Measurements from ENCODE around the gene VSTM2B. TPM values are rescaled to one million over a fixed set of nuclear protein-coding genes. Genes with fewer than 3 reads are reported as not detected.
A peak's percentile ranks its signal among the peaks of the same experiment; 100 is the strongest.

VSTM2B gene
- total and polyA plus RNA-seq, 2 of the 13 experiments (the other 11 are each of a cell fraction or from before 2014, with no cell fraction given) = not detected

DNA sequence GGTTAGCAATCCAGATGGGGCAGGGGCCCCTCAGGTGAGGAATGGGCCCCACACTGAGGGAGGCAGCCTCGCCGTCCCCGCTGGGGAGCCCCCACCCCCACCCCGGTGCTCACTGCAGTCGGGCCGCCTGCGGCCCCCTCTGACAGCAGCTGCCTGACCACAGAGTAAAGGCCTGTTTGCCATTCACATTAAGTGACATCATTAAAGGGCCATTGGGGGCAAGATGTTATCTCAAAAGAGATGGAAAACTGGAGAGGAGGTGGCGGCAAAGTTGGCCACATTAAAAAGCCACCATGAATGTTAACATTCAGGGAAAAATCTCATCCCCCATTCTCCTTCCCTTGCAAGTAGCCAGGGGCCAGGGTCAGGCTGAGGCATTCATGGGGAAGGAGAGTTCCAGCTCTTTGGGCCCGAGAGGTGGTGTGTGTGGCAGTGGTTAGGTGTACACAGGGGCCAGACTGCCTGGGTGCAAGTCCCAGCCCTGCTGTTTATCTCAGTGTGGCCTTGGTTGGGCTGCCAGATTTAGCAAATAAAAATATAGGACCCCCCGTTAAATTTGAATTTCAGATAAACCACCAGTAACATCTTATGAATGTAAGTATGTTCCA is 20.9 kb downstream of the VSTM2B start:
- ChIA-PET POLR2A (no interaction called here), CTCF (ENCODE audit: low intra/inter-chr PET ratio, low total read pairs) (no interaction called here)
- H3K27me3 ChIP-seq (ENCODE audit: control insufficient read depth in 1 of 2, insufficient read depth in 2 of 2, low read length in 2 of 2) = no peaks in the 10 kb centered on the region
- no peaks in the 10 kb centered on the region; the same call in 1 of the 2 replicates for H4K20me1 ChIP-seq (ENCODE audit: insufficient read depth, low read length)
- no peak overlapping the region for H3K9ac ChIP-seq (ENCODE audit: insufficient read depth, low read depth, low read length)
- no peak overlapping the region for H2AFZ ChIP-seq (ENCODE audit: low read length)
- no peaks in the 10 kb centered on the region for H3K36me3 ChIP-seq (replicated peaks in 1 of 2; ENCODE audit: control insufficient read depth in 1 of 2, insufficient read depth in 2 of 2, low read length in 2 of 2)
- no peak overlapping the region for H3K4me3 ChIP-seq (replicated peaks in 1 of 3; ENCODE audit: insufficient read depth in 1 of 3, low read depth in 2 of 3, low read length in 3 of 3)
- in situ Hi-C loops (cut with HindIII; ENCODE audit: extremely low pct_ligation_motif_present, low pct_unique_long_range_greater_than_20kb) (no loop called here), intact Hi-C loops (cut with micrococcal nuclease; ENCODE audit: unreplicated experiment) (no loop called here)
- peaks cover 14% of the 10 kb centered on the region for H3K4me1 ChIP-seq (ENCODE audit: insufficient read depth, low read length)
- 0% methylated on average over 2 of the region's 10 CpGs for WGBS (ENCODE audit: low lambda C conversion rate)
- H3K4me2 ChIP-seq (ENCODE audit: low read depth, low read length) = peak overlapping the region; percentile 16; the same call in 1 of the 2 replicates
- TF ChIP-seq, protein P1, sequence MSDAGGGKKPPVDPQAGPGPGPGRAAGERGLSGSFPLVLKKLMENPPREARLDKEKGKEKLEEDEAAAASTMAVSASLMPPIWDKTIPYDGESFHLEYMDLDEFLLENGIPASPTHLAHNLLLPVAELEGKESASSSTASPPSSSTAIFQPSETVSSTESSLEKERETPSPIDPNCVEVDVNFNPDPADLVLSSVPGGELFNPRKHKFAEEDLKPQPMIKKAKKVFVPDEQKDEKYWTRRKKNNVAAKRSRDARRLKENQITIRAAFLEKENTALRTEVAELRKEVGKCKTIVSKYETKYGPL (CRISPR knock-in tag; IDR thresholded peaks at IDR 0.05) = no peak
- no peak for TF ChIP-seq FOXM1 (CRISPR knock-in tag; IDR thresholded peaks at IDR 0.05)
- no peak for TF ChIP-seq NFIC (IDR thresholded peaks at IDR 0.05; ENCODE audit: low read length)
- TF ChIP-seq MED8 (CRISPR knock-in tag; IDR thresholded peaks at IDR 0.05; ENCODE audit: insufficient replicate concordance) = no peak
- TF ChIP-seq, protein P2, sequence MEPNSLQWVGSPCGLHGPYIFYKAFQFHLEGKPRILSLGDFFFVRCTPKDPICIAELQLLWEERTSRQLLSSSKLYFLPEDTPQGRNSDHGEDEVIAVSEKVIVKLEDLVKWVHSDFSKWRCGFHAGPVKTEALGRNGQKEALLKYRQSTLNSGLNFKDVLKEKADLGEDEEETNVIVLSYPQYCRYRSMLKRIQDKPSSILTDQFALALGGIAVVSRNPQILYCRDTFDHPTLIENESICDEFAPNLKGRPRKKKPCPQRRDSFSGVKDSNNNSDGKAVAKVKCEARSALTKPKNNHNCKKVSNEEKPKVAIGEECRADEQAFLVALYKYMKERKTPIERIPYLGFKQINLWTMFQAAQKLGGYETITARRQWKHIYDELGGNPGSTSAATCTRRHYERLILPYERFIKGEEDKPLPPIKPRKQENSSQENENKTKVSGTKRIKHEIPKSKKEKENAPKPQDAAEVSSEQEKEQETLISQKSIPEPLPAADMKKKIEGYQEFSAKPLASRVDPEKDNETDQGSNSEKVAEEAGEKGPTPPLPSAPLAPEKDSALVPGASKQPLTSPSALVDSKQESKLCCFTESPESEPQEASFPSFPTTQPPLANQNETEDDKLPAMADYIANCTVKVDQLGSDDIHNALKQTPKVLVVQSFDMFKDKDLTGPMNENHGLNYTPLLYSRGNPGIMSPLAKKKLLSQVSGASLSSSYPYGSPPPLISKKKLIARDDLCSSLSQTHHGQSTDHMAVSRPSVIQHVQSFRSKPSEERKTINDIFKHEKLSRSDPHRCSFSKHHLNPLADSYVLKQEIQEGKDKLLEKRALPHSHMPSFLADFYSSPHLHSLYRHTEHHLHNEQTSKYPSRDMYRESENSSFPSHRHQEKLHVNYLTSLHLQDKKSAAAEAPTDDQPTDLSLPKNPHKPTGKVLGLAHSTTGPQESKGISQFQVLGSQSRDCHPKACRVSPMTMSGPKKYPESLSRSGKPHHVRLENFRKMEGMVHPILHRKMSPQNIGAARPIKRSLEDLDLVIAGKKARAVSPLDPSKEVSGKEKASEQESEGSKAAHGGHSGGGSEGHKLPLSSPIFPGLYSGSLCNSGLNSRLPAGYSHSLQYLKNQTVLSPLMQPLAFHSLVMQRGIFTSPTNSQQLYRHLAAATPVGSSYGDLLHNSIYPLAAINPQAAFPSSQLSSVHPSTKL (CRISPR knock-in tag; IDR thresholded peaks at IDR 0.05) = no peak
- no peak for TF ChIP-seq SMARCC2 (IDR thresholded peaks at IDR 0.05)
- TF ChIP-seq HNRNPK (IDR thresholded peaks at IDR 0.05; ENCODE audit: low read depth, low read length, poor library complexity, severe bottlenecking) = no peak
- TF ChIP-seq DR1 (CRISPR knock-in tag; IDR thresholded peaks at IDR 0.05) = no peak
- TF ChIP-seq PITX1 (CRISPR knock-in tag; IDR thresholded peaks at IDR 0.05) = no peak
- no peak for TF ChIP-seq SIN3B (IDR thresholded peaks at IDR 0.05; ENCODE audit: low read length)
- TF ChIP-seq ETV5 (CRISPR knock-in tag; IDR thresholded peaks at IDR 0.05; ENCODE audit: borderline replicate concordance) = no peak
- TF ChIP-seq, protein P3, sequence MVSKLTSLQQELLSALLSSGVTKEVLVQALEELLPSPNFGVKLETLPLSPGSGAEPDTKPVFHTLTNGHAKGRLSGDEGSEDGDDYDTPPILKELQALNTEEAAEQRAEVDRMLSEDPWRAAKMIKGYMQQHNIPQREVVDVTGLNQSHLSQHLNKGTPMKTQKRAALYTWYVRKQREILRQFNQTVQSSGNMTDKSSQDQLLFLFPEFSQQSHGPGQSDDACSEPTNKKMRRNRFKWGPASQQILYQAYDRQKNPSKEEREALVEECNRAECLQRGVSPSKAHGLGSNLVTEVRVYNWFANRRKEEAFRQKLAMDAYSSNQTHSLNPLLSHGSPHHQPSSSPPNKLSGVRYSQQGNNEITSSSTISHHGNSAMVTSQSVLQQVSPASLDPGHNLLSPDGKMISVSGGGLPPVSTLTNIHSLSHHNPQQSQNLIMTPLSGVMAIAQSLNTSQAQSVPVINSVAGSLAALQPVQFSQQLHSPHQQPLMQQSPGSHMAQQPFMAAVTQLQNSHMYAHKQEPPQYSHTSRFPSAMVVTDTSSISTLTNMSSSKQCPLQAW (CRISPR knock-in tag; IDR thresholded peaks at IDR 0.05) = no peak
- no peak for TF ChIP-seq PAWR (CRISPR knock-in tag; IDR thresholded peaks at IDR 0.05; ENCODE audit: borderline replicate concordance)
- TF ChIP-seq, protein P4, sequence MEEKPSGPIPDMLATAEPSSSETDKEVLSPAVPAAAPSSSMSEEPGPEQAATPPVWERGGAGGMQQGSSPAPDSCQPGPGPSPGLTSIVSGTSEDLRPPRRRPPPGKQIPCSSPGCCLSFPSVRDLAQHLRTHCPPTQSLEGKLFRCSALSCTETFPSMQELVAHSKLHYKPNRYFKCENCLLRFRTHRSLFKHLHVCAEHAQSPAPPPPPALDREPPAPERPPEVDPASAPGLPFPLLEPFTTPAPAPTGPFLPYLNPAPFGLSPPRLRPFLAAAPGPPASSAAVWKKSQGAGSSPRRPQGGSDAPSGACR (CRISPR knock-in tag; IDR thresholded peaks at IDR 0.05) = no peak
- TF ChIP-seq, protein P5, sequence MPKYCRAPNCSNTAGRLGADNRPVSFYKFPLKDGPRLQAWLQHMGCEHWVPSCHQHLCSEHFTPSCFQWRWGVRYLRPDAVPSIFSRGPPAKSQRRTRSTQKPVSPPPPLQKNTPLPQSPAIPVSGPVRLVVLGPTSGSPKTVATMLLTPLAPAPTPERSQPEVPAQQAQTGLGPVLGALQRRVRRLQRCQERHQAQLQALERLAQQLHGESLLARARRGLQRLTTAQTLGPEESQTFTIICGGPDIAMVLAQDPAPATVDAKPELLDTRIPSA (CRISPR knock-in tag; IDR thresholded peaks at IDR 0.05; ENCODE audit: borderline replicate concordance) = no peak
- H3K9me3 ChIP-seq (ENCODE audit: low read length) = no peaks in the 10 kb centered on the region
- BruUV-seq (replicated peaks) = no TSS peak
- DNase-seq (ENCODE audit: low spot score) (peak; percentile 51), FAIRE-seq (no peak), ATAC-seq (peak; percentile 57)
- no peaks in the 10 kb centered on the region for H3K79me2 ChIP-seq (ENCODE audit: insufficient read depth, low read length)
- no peak overlapping the region for H3K27ac ChIP-seq (ENCODE audit: extremely low read length, insufficient read depth, low read length)
